ENCODE data around the gene AK5.

DNA sequence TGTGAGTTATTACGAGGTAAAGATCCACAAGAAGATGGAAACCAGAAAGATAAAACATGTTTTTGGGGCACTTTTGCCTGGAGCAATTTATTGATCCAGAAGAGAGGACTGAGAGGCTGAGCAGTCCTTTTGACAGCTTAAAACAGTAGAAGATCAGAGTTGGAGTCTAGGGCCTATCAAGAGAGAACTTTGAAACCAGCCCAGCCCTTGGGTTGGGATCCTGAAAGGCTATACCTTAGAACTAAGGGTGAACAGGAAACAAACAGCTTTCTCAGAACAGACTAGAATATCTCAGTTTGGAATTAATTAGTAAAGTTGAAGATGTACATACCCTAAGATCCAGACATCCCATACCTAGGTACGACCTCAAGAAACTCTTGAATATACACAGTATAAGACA lies 311.1 kb downstream of the AK5 start:
- TF ChIP-seq, protein P1, sequence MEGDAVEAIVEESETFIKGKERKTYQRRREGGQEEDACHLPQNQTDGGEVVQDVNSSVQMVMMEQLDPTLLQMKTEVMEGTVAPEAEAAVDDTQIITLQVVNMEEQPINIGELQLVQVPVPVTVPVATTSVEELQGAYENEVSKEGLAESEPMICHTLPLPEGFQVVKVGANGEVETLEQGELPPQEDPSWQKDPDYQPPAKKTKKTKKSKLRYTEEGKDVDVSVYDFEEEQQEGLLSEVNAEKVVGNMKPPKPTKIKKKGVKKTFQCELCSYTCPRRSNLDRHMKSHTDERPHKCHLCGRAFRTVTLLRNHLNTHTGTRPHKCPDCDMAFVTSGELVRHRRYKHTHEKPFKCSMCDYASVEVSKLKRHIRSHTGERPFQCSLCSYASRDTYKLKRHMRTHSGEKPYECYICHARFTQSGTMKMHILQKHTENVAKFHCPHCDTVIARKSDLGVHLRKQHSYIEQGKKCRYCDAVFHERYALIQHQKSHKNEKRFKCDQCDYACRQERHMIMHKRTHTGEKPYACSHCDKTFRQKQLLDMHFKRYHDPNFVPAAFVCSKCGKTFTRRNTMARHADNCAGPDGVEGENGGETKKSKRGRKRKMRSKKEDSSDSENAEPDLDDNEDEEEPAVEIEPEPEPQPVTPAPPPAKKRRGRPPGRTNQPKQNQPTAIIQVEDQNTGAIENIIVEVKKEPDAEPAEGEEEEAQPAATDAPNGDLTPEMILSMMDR (conservative IDR thresholded peaks at IDR 0.05; ENCODE audit: low read depth, low read length): no peak
- TF ChIP-seq POLR2A (IDR thresholded peaks at IDR 0.05; ENCODE audit: low read depth, low read length) (no peak), SMC3 (IDR thresholded peaks at IDR 0.05; ENCODE audit: low read depth, low read length) (no peak), MAZ (IDR thresholded peaks at IDR 0.05; ENCODE audit: borderline replicate concordance, low read depth, low read length) (no peak), MAFK (IDR thresholded peaks at IDR 0.05; ENCODE audit: low read depth, low read length) (no peak), RCOR1 (IDR thresholded peaks at IDR 0.05; ENCODE audit: insufficient replicate concordance, low read length) (no peak), RAD21 (IDR thresholded peaks at IDR 0.05; ENCODE audit: low read length) (no peak), CEBPB (IDR thresholded peaks at IDR 0.05; ENCODE audit: low read depth, low read length) (no peak), ELK1 (IDR thresholded peaks at IDR 0.05; ENCODE audit: borderline replicate concordance, low read depth, low read length) (no peak), BHLHE40 (IDR thresholded peaks at IDR 0.05; ENCODE audit: low read depth, low read length) (no peak), NFE2L2 (IDR thresholded peaks at IDR 0.05; ENCODE audit: low read depth, low read length) (no peak)
- TF ChIP-seq, protein P2, sequence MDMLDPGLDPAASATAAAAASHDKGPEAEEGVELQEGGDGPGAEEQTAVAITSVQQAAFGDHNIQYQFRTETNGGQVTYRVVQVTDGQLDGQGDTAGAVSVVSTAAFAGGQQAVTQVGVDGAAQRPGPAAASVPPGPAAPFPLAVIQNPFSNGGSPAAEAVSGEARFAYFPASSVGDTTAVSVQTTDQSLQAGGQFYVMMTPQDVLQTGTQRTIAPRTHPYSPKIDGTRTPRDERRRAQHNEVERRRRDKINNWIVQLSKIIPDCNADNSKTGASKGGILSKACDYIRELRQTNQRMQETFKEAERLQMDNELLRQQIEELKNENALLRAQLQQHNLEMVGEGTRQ (IDR thresholded peaks at IDR 0.05; ENCODE audit: low read depth, low read length): no peak
